SU-DHL-6 (cell line): ENCODE measurements around the gene CPLX1.

Source experiments
- EZH2phosphoT487 ChIP-seq: fragments of 200-600 bp; sonication (generic), shearing (Covaris generic); conservative IDR thresholded peaks from 2 replicates; pipeline ENCODE4 v1.6.1; 2018; ENCODE audit warnings: mild to moderate bottlenecking, antibody characterized with exemption, low read length, moderate library complexity, mixed read lengths
- TF ChIP-seq, protein P1 (sequence below): fragments of 200-600 bp; sonication (generic); IDR thresholded peaks from one replicate; pipeline ENCODE4 v1.5.1; 2017; ENCODE audit warnings: antibody characterized with exemption, mild to moderate bottlenecking, low read length, moderate library complexity; ENCODE audit not compliant: insufficient read depth, poor library complexity, severe bottlenecking

GRCh38 chr4:742742-743311 lies 83.1 kb downstream of the CPLX1 start:
- TF ChIP-seq, protein P1, sequence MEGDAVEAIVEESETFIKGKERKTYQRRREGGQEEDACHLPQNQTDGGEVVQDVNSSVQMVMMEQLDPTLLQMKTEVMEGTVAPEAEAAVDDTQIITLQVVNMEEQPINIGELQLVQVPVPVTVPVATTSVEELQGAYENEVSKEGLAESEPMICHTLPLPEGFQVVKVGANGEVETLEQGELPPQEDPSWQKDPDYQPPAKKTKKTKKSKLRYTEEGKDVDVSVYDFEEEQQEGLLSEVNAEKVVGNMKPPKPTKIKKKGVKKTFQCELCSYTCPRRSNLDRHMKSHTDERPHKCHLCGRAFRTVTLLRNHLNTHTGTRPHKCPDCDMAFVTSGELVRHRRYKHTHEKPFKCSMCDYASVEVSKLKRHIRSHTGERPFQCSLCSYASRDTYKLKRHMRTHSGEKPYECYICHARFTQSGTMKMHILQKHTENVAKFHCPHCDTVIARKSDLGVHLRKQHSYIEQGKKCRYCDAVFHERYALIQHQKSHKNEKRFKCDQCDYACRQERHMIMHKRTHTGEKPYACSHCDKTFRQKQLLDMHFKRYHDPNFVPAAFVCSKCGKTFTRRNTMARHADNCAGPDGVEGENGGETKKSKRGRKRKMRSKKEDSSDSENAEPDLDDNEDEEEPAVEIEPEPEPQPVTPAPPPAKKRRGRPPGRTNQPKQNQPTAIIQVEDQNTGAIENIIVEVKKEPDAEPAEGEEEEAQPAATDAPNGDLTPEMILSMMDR: peak; percentile 91
- no peak for TF ChIP-seq EZH2phosphoT487
